HG03460 (cell line): ENCODE measurements around the gene LSMEM2.
"Not testable (repeated sequence)": the region's sequence is repeated elsewhere in the genome, so short reads cannot be mapped to it uniquely, and the experiment has no call there.

ENCODE experiments used
- ATAC-seq: cut with Tn5 transposase; IDR thresholded peaks from one replicate; pipeline ENCODE4 v1.9.1; 2021; ENCODE audit not compliant: unreplicated experiment

The LSMEM2 gene

DNA sequence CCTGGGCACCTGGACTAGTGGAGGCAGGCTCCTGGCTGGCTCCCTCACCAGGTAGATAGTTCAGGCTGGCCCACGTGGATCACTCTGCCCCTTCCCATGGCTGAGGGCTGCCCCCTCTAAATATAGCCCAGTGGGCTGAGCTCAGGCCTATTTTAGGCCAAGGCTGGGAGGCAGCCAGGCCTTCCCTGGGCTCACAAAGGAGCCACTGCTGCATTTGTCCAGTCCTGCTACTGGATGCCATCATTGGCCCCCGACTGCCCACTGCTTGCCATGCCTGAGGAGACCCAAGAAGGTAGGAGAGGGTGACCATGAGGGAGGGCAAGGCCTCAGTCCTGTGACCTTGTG is at the start of gene LSMEM2:
Gene LSMEM2, plus strand, starts transcription at position 208 of the 345 bp plus-strand sequence. Its CDS starts 27 bp downstream, at position 235.
- ATAC-seq = no peak

GRCh38 chr3:50229490-50229889 is 49.4 kb upstream of the LSMEM2 start:
- ATAC-seq = no peak

GRCh38 chr3:50230104-50230793 is 48.6 kb upstream of the LSMEM2 start:
- ATAC-seq = no peak

DNA sequence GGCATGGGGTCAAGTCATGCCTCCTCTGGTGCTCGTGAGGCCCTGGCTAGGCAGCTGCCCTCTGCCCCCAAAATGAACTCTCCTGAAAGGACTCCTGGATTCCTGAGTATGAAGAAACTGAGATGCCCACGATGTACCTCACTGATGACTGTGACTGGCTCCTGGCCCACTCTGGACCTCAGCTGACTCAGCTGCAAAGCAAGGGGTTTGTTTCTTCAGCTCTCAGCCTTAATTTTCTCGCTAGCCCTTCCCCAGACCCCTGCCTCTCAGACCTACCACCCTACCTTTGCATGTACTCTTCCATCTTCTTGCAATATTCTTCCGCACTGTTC is 48.1 kb upstream of the LSMEM2 start:
- no peak for ATAC-seq

- ATAC-seq = no peak
Observed at GRCh38 chr3:50231581-50231980, 47.3 kb upstream of the LSMEM2 start.

GRCh38 chr3:50232303-50232702 is 46.6 kb upstream of the LSMEM2 start:
- no peak for ATAC-seq

- no peak for ATAC-seq
Observed at GRCh38 chr3:50233176-50233575, 45.7 kb upstream of the LSMEM2 start.

GRCh38 chr3:50235716-50236483 is 43.0 kb upstream of the LSMEM2 start, which contains the start of gene GNAI2:
Gene GNAI2, plus strand, starts transcription at chr3:50236204. Its CDS starts 132 bp downstream, at chr3:50236336.
- ATAC-seq = peak; percentile 91

GRCh38 chr3:50236484-50237132 is 42.3 kb upstream of the LSMEM2 start:
- no peak for ATAC-seq

DNA sequence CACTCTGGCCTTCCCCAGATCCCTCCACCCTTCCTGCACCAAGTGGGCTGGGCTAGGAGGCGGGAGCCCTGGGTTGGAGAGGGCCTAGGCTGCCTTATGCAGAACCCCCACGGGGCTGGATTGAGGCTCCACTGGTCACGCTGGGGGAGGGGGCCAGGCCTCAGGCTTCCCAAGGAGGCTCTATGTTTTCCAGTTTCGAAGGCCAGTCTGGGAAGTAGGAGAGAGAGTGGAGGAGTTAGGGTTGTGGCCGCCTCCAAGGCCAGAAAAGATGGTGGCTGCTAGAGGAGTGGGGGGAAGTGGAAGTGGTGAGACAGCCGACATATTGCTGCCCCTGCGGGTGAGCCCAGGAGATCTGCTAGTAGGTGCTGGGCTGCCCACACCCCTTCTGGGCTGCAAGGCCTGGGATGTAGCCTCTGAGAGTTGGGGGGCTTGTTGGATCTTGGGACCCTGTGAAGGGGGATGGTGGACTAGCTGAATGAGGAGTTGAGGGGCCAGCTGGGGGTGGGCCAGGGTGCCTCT is 41.7 kb upstream of the LSMEM2 start:
- no peak for ATAC-seq

GRCh38 chr3:50237754-50238548 is 40.9 kb upstream of the LSMEM2 start:
- no peak for ATAC-seq

- no peak for ATAC-seq
Observed at GRCh38 chr3:50238549-50239026, 40.3 kb upstream of the LSMEM2 start.

DNA sequence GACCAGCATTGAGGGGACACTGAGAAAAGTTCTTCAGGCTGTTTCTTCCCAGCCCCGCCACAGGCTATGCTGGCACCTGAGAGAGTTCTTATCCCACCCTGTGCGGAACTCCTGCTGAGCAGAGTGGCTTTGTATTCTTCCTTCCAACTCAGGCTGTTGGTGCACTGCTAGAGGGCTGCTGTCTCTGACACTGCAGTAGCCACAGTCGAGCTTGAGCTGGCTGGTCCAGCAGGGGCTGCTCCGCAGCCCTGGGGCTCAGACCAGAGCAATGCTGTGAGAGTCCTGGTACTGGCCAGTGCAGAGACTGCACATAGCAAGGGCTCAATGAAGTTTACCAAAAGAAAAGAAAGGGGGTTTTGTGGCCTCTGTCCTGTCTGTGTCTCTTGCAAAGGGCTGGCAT is 39.2 kb upstream of the LSMEM2 start:
- no peak for ATAC-seq

DNA sequence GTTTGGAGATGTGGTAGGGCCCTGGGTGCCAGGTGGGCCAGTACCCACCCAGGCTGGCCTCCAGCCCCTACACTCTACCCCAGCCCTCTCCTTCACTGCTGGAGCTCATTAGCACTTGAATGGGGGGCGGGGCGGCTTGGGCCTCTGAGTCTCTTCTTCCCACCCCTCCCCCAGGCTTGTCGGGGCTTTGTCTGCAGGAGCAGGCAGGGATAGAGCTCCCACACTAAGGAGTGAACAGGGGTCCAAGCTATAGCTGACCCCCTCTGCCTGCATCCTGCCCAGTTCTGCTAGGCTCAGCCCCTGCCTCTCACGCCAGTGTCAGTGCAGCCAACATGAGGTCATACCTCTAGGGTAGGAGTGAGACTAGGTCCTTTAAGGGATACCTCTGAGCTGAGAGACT is 37.7 kb upstream of the LSMEM2 start:
- ATAC-seq = no peak

DNA sequence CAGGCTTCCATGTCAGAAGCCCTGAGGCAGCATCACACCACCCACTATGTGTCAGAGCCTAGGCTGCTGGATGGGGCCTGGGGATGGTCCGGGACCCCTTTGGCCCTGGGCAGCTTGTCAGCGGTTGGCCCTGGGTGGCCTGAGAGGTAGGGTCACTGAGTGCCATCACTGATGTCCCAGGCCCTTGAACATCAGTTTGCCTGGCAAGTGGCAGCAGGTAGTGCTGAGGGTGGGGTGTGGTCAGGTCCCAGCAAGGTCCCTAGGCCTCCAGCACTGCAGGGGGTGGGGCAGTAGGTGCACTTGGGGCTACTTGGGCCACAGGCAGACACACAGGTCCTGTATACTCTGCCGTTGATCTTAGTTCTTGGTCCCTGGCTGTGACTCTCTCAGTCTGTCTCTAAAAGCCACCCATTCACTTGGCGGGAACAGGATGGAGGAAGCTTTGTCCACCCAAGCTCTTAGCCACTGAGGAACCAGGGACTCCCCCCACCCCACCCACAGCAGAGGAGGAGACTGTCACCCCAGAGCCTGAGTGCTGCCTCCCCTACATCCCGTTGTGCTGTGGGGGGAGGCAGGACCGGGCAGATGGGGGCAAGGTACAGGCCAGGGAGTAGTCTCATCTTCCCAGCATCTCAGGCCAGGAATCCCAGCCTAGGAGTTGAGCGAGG is 37.0 kb upstream of the LSMEM2 start:
- ATAC-seq = no peak

GRCh38 chr3:50242381-50242770 is 36.5 kb upstream of the LSMEM2 start:
- no peak for ATAC-seq

DNA sequence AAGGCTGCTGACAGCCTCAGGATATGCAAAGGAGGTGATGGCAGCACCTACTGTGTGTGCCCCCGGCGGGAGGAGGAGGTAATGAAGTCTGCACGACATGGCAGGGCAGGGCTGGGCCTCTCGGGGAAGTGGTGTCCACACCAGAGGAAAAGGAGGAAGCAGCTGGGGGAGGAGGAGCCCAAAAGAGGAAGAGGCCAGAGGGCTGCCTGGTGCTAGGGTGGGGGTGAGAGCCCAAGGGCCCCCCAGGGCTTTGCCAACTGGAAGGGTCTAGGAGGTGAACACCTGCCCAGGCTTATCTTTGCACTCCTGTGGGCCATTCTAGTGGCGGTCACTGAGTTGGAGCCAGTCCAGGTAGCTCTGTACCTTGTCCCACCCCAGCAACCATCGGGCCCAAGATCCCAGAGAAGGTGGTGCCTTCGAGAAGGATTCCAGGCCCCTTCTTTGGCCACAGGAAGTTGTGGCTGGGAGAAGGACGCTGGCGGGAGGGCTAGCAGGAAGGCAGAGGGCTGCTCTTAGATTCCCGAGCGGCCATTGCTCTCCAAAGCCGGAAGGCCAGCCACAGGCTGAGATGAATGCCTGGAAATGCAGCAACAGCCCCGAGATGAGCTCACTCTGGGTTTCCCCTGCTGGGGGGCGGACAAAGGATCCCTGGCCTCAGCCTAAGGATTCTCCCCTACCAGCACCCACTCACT is 35.9 kb upstream of the LSMEM2 start:
- ATAC-seq = no peak

DNA sequence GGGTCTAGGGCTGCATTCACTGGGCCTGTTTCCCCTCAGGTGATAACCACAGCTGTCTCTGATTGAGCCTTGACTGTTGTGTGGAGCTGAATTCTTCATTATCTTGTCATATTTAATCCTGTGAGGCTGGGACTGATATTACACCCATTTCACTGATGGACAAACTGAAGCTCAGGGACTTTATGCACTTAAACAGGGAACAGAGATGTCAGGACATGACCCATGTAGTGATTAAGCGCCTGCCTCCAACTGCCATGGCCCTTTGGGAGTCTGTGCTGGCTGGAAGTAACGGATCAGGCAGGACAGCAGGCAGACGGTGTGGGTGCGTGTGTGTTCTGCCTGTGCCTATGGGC is 35.4 kb upstream of the LSMEM2 start:
- no peak for ATAC-seq

DNA sequence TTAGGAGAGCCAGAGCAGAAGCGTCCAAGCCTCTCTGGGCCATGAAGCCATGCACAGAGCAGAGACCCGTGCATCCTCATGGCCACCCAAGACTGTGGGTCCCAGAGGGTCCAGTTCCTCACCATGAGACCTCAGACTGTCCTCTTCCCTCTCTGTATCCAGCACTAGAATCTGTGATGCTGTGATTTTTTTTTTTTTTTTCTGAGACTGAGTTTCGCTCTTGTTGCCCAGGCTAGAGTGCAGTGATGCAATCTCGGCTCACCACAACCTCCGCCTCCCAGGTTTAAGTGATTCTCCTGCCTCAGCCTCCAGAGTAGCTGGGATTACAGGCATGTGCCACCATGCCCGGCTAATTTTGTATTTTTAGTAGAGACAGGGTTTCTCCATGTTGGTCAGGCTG is 34.1 kb upstream of the LSMEM2 start:
- ATAC-seq = not testable (repeated sequence)

DNA sequence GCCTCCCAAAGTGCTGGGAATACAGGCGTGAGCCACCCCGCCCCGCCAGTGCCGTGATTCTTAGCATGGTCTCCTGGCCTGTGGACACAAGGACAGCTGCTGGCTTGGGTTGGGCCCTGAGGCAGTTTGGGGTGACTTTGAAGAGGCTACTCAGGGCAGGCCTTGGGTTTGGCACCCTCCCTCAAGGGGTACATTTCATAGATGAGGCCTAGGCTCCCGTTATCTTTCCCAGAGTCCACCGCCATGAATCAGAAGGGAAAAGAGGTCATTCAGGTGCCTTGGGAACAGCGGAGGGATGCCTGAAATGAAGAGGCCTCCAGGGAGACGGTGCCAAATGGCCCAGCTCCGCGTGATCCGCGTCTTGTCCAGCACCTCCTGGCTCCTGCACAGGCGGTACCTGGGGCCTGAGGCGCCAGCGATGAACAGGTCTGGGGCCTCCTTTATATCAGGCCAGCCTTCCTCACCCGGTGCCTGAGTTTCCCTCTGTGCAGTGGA is 33.6 kb upstream of the LSMEM2 start:
- ATAC-seq = no peak
